ENCODE results near the gene ZNF785. TPM values are rescaled to one million over a fixed set of nuclear protein-coding genes. Genes with fewer than 3 reads are reported as not detected.

ZNF785 gene
- total and polyA plus RNA-seq, 9 donors, result 7.0 to 29.4 (median 19.9) TPM

DNA sequence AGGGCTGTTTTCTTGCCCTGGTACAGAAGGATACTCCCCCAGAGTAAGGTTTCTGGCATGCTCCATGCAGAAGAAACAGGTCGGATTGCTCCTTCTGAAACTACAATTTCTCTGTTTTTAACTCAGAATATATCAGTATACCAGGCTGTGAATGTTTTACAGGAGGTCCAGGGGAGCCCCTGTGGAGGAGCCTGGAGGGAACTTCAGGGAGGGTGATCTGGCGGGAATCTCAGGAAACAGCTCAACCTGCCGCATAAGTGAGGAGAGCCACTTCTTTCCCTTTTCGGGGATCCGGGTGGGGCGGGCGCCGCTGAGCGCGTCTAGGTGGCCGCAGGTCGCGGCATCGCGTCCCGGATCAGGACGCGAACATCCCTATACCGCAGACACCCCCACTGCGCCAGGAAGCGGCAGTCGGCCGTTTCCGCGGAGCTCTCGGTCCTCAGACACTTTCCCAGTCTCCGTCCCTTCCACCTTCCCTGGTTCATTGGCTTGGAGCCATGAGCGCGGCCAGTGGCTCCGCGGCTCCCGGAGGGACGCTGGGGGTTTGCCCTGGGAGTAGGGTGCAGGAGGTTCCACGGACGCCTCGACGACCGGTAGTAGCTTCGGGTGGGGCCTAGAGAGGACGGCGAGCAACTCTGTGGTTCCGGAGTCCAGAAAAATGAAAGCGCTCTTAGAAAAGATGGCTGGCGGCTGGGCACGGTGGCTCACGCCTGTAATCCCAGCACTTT lies 24.2 kb downstream of the ZNF785 start:
- DNase-seq, result peak; percentile 52 to 71 (median 62)
- TF ChIP-seq, protein P1, sequence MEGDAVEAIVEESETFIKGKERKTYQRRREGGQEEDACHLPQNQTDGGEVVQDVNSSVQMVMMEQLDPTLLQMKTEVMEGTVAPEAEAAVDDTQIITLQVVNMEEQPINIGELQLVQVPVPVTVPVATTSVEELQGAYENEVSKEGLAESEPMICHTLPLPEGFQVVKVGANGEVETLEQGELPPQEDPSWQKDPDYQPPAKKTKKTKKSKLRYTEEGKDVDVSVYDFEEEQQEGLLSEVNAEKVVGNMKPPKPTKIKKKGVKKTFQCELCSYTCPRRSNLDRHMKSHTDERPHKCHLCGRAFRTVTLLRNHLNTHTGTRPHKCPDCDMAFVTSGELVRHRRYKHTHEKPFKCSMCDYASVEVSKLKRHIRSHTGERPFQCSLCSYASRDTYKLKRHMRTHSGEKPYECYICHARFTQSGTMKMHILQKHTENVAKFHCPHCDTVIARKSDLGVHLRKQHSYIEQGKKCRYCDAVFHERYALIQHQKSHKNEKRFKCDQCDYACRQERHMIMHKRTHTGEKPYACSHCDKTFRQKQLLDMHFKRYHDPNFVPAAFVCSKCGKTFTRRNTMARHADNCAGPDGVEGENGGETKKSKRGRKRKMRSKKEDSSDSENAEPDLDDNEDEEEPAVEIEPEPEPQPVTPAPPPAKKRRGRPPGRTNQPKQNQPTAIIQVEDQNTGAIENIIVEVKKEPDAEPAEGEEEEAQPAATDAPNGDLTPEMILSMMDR (IDR thresholded peaks at IDR 0.05), result no peak
- TF ChIP-seq POLR2A (IDR thresholded peaks at IDR 0.05), result no peak
- TF ChIP-seq EP300 (IDR thresholded peaks at IDR 0.05), result no peak

DNA sequence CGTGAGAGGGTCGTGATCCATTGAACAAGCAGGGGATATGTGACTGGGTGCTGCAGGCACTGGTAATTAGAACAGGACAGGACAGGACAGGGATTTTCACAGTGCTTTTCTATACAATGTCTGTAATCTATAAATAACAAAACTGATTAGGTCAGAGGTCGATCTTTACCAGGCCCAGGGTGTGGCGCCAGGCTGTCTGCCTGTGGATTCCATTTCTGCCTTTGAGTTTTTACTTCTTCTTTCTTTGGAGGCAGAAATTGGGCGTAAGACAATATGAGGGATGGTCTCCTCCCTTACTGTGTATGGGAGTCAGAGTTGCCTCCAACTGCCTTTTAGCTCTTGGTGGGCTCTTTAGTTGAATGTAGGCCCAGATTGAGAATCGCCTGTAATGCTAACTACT lies 25.8 kb downstream of the ZNF785 start:
- H3K9me3 ChIP-seq, result no peaks in the 10 kb centered on the region
- 95 to 98% (median 96%) methylated on average over 6 of the region's 6 CpGs for WGBS, 3 donors
- DNase-seq, result no peak
- H3K27me3 ChIP-seq, result no peaks in the 10 kb centered on the region
- H3K36me3 ChIP-seq, result no peaks in the 10 kb centered on the region
- H3K27ac ChIP-seq, result no peak overlapping the region
- H3K4me1 ChIP-seq (ENCODE audit: insufficient read depth), result no peaks in the 10 kb centered on the region
- no peak overlapping the region for H3K4me3 ChIP-seq
- intact Hi-C loops (cut with DNase I), result loop anchor here in 1 of 4 donors (10.0 kb wide), 1 partner anchor 135 kb away; no protein-coding TSS in a partner anchor
- TF ChIP-seq POLR2A (IDR thresholded peaks at IDR 0.05) (no peak), EP300 (IDR thresholded peaks at IDR 0.05) (no peak)
- TF ChIP-seq, protein P1 (IDR thresholded peaks at IDR 0.05), result no peak

More for the DNA sequence above, 24.2 kb downstream of the ZNF785 start:
- H3K9me3 ChIP-seq, result no peaks in the 10 kb centered on the region
- no peaks in the 10 kb centered on the region for H3K36me3 ChIP-seq
- no peaks in the 10 kb centered on the region for H3K4me1 ChIP-seq (ENCODE audit: insufficient read depth)
- no peaks in the 10 kb centered on the region for H3K27me3 ChIP-seq
- peak overlapping the region; percentile 22 to 50 for H3K27ac ChIP-seq
- 8 to 21% (median 13%) methylated on average over 46 of the region's 46 CpGs for WGBS, 3 donors
- H3K4me3 ChIP-seq, result peak overlapping the region; percentile 49
- intact Hi-C loops (cut with DNase I), result no loop called here

DNA sequence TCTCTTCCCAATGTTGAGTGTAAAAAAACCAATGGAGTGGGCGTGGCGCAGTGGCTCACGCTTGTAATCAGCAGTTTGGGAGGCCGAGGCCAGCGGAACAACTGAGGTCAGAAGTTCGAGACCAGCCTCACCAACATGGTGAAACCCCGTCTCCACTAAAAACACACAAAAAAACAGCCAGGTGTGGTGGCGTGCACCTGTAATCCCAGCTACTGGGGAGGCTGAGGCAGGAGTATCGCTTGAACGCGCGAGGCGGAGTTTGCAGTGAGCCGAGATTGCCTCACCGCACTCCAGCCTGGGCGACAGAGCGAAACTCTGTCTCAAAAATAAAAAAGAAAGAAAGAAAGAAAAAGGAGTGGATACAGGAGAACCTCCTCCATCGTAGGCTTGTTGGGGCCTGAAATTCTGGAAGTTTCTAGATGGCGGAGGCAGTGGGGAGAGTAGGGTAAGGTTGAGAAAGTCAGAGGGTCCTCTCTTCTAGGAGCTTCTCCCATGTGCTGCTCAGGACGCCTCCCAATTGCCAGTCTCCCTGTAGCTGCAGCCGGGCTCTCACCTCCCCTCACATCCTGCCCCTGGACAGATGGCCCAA lies 26.6 kb downstream of the ZNF785 start:
- Histone ChIP-seq H3K27ac (peak overlapping the region in 1 of 2 donors; percentile 93), H3K9me3 (no peaks in the 10 kb centered on the region), H3K36me3 (no peaks in the 10 kb centered on the region), H3K27me3 (no peaks in the 10 kb centered on the region), H3K4me1 (ENCODE audit: insufficient read depth) (no peaks in the 10 kb centered on the region), H3K4me3 (peak overlapping the region; percentile 13)
- intact Hi-C loops (cut with DNase I), result loop anchor here in 1 of 4 donors (10.0 kb wide), 1 partner anchor 134 kb away; no protein-coding TSS in a partner anchor
- TF ChIP-seq POLR2A (IDR thresholded peaks at IDR 0.05) (no peak), EP300 (IDR thresholded peaks at IDR 0.05) (no peak)
- TF ChIP-seq, protein P1 (IDR thresholded peaks at IDR 0.05), result no peak
- 71 to 78% (median 72%) methylated on average over 21 of the region's 21 CpGs for WGBS, 3 donors
- peak in 1 of 5 donors; percentile 56 for DNase-seq

DNA sequence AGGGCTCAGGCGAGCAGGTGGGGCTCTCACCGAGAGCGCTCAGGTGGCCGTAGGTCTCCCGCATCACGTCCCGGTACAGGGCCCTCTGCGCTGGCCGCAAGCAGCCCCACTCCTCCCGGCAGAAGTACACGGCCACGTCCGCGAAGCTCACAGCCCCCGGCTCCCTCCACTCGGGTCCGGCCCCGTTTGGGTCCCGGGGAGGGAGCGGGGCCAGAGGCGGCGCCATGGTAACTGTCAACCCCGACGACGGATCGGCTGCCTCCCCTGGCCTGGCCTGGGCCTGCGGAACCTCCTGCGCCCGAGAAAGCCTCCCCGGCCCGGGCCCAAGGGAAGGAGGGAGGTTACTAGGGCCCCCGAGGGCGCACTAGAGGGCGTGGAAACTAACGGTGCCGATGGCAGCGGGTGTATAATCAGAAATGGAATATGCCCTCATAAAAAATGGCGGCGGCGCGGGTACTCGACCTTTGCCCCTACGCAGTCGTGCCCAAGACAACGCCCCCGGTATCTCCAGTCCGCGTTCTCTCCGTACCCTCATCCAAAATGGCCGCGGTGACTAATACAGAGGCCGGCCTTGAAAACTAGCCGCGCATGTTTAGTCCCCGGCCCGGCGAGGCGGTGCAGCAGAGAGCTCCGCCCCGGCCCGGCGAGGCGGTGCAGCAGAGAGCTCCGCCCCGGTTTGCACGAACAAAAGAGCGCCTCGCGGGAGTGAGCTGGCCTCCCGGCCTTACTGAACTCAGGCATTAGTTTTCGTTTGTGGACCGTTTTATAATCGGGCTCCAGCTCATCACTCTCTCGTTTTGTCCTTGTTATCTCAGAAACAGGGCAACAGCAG lies 27.3 kb downstream of the ZNF785 start, which contains the start of gene ZNF764:
Gene ZNF764 (minus strand): TSS at position 418 of the 832 bp plus-strand sequence. CDS start 192 bp downstream, at position 226.
- peak; percentile 97 to 99 (median 98) for DNase-seq
- Histone ChIP-seq H3K4me3 (peak within 1 kb of the TSS; percentile 80), H3K9me3 (no peaks in the 10 kb centered on the region), H3K27ac (peak within 1 kb of the TSS; percentile 85 to 93), H3K36me3 (no peaks in the 10 kb centered on the region), H3K27me3 (no peaks in the 10 kb centered on the region), H3K4me1 (ENCODE audit: insufficient read depth) (no peaks in the 10 kb centered on the region)
- WGBS, 3 donors, result 0 to 1% (median 0%) methylated on average over 53 to 74 of the region's 74 CpGs
- intact Hi-C loops (cut with DNase I), result loop anchor here in 1 of 4 donors (10.0 kb wide), 1 partner anchor 133 kb away; no protein-coding TSS in a partner anchor
- TF ChIP-seq EP300 (IDR thresholded peaks at IDR 0.05) (no peak), POLR2A (IDR thresholded peaks at IDR 0.05) (peak; percentile 32)
- TF ChIP-seq, protein P1 (IDR thresholded peaks at IDR 0.05), result no peak
